Measurements from ENCODE around the gene DPF3.
"Not testable (repeated sequence)": the region's sequence is repeated elsewhere in the genome, so short reads cannot be mapped to it uniquely, and the experiment has no call there.

The DPF3 gene

GRCh38 chr14:72880164-72880563, 13.7 kb downstream of the DPF3 start:
- DNase-seq (ENCODE audit: low read depth), result no peak

GRCh38 chr14:72879431-72879830, 14.5 kb downstream of the DPF3 start:
- no peak for DNase-seq (ENCODE audit: low read depth)

- DNase-seq (ENCODE audit: low read depth), result no peak
Measured at GRCh38 chr14:72878746-72879145, 15.2 kb downstream of the DPF3 start.

GRCh38 chr14:72876710-72877063, 17.2 kb downstream of the DPF3 start:
- DNase-seq (ENCODE audit: low read depth), result no peak

- DNase-seq (ENCODE audit: low read depth), result no peak
Measured at GRCh38 chr14:72876005-72876709, 17.7 kb downstream of the DPF3 start.

- not testable (repeated sequence) for DNase-seq (ENCODE audit: low read depth)
Measured at GRCh38 chr14:72870878-72871277, 23.0 kb downstream of the DPF3 start.

- no peak for DNase-seq (ENCODE audit: low read depth)
Measured at GRCh38 chr14:72869407-72870329, 24.2 kb downstream of the DPF3 start.

- no peak for DNase-seq (ENCODE audit: low read depth)
Measured at GRCh38 chr14:72868500-72868899, 25.4 kb downstream of the DPF3 start.

- DNase-seq (ENCODE audit: low read depth), result no peak
Measured at GRCh38 chr14:72864712-72865365, 29.1 kb downstream of the DPF3 start.

- DNase-seq (ENCODE audit: low read depth), result no peak
Measured at GRCh38 chr14:72863216-72864006, 30.5 kb downstream of the DPF3 start.

- DNase-seq (ENCODE audit: low read depth), result no peak
Measured at GRCh38 chr14:72856530-72857266, 37.2 kb downstream of the DPF3 start.

- no peak for DNase-seq (ENCODE audit: low read depth)
Measured at GRCh38 chr14:72855913-72856312, 38.0 kb downstream of the DPF3 start.

- no peak for DNase-seq (ENCODE audit: low read depth)
Measured at GRCh38 chr14:72852194-72852593, 41.7 kb downstream of the DPF3 start.

- no peak for DNase-seq (ENCODE audit: low read depth)
Measured at GRCh38 chr14:72851635-72852034, 42.3 kb downstream of the DPF3 start.

GRCh38 chr14:72850360-72850759, 43.5 kb downstream of the DPF3 start:
- no peak for DNase-seq (ENCODE audit: low read depth)

- no peak for DNase-seq (ENCODE audit: low read depth)
Measured at GRCh38 chr14:72849222-72849621, 44.7 kb downstream of the DPF3 start.

- DNase-seq (ENCODE audit: low read depth), result no peak
Measured at GRCh38 chr14:72847721-72848120, 46.2 kb downstream of the DPF3 start.

- no peak for DNase-seq (ENCODE audit: low read depth)
Measured at GRCh38 chr14:72845683-72846082, 48.2 kb downstream of the DPF3 start.

- DNase-seq (ENCODE audit: low read depth), result no peak
Measured at GRCh38 chr14:72845196-72845595, 48.7 kb downstream of the DPF3 start.

- no peak for DNase-seq (ENCODE audit: low read depth)
Measured at GRCh38 chr14:72844524-72844923, 49.4 kb downstream of the DPF3 start.

Data from activated T-cell treated with anti-CD3 and anti-CD28 coated beads for 24 hours (primary cell).